ENCODE results near the gene RFX1. TPM values are rescaled to one million over a fixed set of nuclear protein-coding genes. Genes with fewer than 3 reads are reported as not detected.

The RFX1 gene
- total and polyA plus RNA-seq, 2 of the 13 experiments (the other 11 are each of a cell fraction or from before 2014, with no cell fraction given), result 1.1 to 1.3 TPM

DNA sequence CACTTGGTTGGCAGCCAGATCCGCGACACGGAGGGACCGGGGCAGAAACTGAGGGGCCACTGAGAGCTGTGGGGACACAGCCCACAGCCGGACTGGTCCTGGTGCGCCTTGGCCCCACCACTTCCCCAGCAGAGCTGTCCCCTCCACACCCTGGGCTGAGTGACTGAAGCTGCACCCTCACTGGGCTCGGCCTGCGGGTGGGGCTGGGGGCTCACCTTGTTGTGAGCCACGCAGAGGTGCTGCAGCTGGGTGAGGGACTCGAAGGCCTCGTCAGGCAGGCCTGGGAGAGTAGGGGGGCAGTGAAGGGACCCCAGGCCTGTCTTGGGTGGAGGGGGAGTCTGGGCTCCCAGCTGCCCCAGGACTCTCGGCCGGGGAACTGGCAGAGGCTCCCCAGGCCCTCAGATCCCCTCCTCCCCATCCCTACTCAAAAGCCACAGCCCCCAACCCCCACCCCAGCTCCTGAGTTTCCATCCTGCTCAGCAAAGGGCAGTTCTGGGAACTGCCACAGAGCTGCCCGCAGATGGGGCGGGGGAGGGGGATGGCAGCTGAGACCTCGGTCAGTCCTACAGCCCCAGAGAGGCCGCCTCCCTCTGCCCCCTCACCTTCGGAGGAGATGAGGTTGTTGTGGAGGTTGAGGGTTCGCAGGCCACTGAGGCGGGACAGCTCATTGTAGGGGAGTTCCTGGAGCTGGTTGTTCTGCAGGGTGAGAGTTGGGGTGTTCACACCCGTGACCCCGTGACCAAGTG, 70.2 kb downstream of the RFX1 start:
- ChIA-PET CTCF (ENCODE audit: low intra/inter-chr PET ratio, low total read pairs) (no interaction called here), POLR2A (no interaction called here)
- DNase-seq (ENCODE audit: low spot score) (no peak), FAIRE-seq (no peak), ATAC-seq (no peak; the same call in 1 of the 3 replicates)
- WGBS (ENCODE audit: low lambda C conversion rate), result 46% methylated on average over 11 of the region's 22 CpGs
- peaks cover 4 to 20% of the 10 kb centered on the region in 2 experiments; a peak in 3 of 5 replicates for H3K27me3 ChIP-seq (ENCODE audit: control insufficient read depth in 1 of 2, insufficient read depth in 2 of 2, low read length in 2 of 2)
- H3K27ac ChIP-seq (ENCODE audit: extremely low read length, insufficient read depth, low read length), result no peak overlapping the region
- H3K4me2 ChIP-seq (ENCODE audit: low read depth, low read length), result no peak overlapping the region
- intact Hi-C loops (cut with micrococcal nuclease; ENCODE audit: unreplicated experiment) (no loop called here), in situ Hi-C loops (cut with HindIII; ENCODE audit: extremely low pct_ligation_motif_present, low pct_unique_long_range_greater_than_20kb) (no loop called here)
- no peaks in the 10 kb centered on the region; a peak in 1 of 5 replicates for H3K36me3 ChIP-seq (replicated peaks in 1 of 2; ENCODE audit: control insufficient read depth in 1 of 2, insufficient read depth in 2 of 2, low read length in 2 of 2)
- H3K4me1 ChIP-seq (ENCODE audit: insufficient read depth, low read length), result peaks cover 7% of the 10 kb centered on the region
- H3K4me3 ChIP-seq (replicated peaks in 1 of 3; ENCODE audit: insufficient read depth in 1 of 3, low read depth in 2 of 3, low read length in 3 of 3), result no peak overlapping the region
- no TSS peak for BruUV-seq (replicated peaks)
- no peaks in the 10 kb centered on the region for H3K79me2 ChIP-seq (ENCODE audit: insufficient read depth, low read length)
- no peak for TF ChIP-seq ZNF883 (CRISPR knock-in tag; IDR thresholded peaks at IDR 0.05; ENCODE audit: not compliant biosample characterization)
- TF ChIP-seq, protein P1, sequence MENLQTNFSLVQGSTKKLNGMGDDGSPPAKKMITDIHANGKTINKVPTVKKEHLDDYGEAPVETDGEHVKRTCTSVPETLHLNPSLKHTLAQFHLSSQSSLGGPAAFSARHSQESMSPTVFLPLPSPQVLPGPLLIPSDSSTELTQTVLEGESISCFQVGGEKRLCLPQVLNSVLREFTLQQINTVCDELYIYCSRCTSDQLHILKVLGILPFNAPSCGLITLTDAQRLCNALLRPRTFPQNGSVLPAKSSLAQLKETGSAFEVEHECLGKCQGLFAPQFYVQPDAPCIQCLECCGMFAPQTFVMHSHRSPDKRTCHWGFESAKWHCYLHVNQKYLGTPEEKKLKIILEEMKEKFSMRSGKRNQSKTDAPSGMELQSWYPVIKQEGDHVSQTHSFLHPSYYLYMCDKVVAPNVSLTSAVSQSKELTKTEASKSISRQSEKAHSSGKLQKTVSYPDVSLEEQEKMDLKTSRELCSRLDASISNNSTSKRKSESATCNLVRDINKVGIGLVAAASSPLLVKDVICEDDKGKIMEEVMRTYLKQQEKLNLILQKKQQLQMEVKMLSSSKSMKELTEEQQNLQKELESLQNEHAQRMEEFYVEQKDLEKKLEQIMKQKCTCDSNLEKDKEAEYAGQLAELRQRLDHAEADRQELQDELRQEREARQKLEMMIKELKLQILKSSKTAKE (CRISPR knock-in tag; IDR thresholded peaks at IDR 0.05; ENCODE audit: borderline replicate concordance), result no peak
- TF ChIP-seq, protein P2, sequence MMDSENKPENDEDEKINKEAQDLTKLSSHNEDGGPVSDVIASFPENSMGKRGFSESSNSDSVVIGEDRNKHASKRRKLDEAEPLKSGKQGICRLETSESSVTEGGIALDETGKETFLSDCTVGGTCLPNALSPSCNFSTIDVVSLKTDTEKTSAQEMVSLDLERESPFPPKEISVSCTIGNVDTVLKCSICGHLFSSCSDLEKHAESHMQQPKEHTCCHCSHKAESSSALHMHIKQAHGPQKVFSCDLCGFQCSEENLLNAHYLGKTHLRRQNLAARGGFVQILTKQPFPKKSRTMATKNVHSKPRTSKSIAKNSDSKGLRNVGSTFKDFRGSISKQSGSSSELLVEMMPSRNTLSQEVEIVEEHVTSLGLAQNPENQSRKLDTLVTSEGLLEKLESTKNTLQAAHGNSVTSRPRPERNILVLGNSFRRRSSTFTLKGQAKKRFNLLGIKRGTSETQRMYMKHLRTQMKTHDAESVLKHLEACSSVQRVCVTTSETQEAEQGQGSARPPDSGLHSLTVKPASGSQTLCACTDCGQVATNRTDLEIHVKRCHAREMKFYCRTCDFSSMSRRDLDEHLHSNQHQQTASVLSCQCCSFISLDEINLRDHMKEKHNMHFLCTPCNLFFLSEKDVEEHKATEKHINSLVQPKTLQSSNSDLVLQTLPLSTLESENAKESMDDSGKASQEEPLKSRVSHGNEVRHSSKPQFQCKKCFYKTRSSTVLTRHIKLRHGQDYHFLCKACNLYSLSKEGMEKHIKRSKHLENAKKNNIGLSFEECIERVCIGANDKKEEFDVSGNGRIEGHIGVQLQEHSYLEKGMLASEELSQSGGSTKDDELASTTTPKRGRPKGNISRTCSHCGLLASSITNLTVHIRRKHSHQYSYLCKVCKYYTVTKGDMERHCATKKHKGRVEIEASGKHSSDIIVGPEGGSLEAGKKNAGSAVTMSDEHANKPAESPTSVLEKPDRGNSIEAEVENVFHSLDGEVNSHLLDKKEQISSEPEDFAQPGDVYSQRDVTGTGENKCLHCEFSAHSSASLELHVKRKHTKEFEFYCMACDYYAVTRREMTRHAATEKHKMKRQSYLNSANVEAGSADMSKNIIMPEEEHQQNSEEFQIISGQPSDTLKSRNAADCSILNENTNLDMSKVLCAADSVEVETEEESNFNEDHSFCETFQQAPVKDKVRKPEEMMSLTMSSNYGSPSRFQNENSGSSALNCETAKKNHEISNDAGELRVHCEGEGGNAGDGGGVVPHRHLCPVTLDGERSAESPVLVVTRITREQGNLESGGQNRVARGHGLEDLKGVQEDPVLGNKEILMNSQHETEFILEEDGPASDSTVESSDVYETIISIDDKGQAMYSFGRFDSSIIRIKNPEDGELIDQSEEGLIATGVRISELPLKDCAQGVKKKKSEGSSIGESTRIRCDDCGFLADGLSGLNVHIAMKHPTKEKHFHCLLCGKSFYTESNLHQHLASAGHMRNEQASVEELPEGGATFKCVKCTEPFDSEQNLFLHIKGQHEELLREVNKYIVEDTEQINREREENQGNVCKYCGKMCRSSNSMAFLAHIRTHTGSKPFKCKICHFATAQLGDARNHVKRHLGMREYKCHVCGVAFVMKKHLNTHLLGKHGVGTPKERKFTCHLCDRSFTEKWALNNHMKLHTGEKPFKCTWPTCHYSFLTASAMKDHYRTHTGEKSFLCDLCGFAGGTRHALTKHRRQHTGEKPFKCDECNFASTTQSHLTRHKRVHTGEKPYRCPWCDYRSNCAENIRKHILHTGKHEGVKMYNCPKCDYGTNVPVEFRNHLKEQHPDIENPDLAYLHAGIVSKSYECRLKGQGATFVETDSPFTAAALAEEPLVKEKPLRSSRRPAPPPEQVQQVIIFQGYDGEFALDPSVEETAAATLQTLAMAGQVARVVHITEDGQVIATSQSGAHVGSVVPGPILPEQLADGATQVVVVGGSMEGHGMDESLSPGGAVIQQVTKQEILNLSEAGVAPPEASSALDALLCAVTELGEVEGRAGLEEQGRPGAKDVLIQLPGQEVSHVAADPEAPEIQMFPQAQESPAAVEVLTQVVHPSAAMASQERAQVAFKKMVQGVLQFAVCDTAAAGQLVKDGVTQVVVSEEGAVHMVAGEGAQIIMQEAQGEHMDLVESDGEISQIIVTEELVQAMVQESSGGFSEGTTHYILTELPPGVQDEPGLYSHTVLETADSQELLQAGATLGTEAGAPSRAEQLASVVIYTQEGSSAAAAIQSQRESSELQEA (CRISPR knock-in tag; IDR thresholded peaks at IDR 0.05; ENCODE audit: not compliant biosample characterization), result no peak
- no peak for TF ChIP-seq PHF21A (CRISPR knock-in tag; IDR thresholded peaks at IDR 0.05)
- no peak for TF ChIP-seq SMARCE1 (IDR thresholded peaks at IDR 0.05; ENCODE audit: borderline replicate concordance)
- TF ChIP-seq RELA (CRISPR knock-in tag; IDR thresholded peaks at IDR 0.05), result no peak
- no peak for TF ChIP-seq ZNF746 (CRISPR knock-in tag; IDR thresholded peaks at IDR 0.05)
- no peak for TF ChIP-seq ZFP37 (CRISPR knock-in tag; IDR thresholded peaks at IDR 0.05; ENCODE audit: borderline replicate concordance)
- no peak for TF ChIP-seq ZKSCAN8 (CRISPR knock-in tag; IDR thresholded peaks at IDR 0.05; ENCODE audit: borderline replicate concordance)
- TF ChIP-seq FLYWCH1 (CRISPR knock-in tag; IDR thresholded peaks at IDR 0.05), result no peak
- no peak for TF ChIP-seq MZF1 (CRISPR knock-in tag; IDR thresholded peaks at IDR 0.05; ENCODE audit: borderline replicate concordance)
- TF ChIP-seq, protein P3, sequence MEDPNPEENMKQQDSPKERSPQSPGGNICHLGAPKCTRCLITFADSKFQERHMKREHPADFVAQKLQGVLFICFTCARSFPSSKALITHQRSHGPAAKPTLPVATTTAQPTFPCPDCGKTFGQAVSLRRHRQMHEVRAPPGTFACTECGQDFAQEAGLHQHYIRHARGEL (CRISPR knock-in tag; IDR thresholded peaks at IDR 0.05), result no peak
- TF ChIP-seq, protein P4, sequence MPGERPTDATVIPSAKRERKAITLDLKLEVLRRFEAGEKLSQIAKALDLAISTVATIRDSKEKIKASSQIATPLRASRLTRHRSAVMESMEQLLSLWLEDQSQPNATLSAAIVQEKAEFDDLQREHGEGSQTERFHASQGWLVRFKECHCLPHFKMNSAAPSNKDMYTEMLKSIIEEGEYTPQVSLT (CRISPR knock-in tag; IDR thresholded peaks at IDR 0.05; ENCODE audit: borderline replicate concordance, low read depth), result no peak
- no peak overlapping the region for H3K9ac ChIP-seq (ENCODE audit: insufficient read depth, low read depth, low read length)
- H4K20me1 ChIP-seq (ENCODE audit: insufficient read depth, low read length), result no peaks in the 10 kb centered on the region
- H3K9me3 ChIP-seq (ENCODE audit: low read length), result no peaks in the 10 kb centered on the region
- H2AFZ ChIP-seq (ENCODE audit: low read length), result no peak overlapping the region
